Activated T-cell treated with anti-CD3 and anti-CD28 coated beads for 4 hours (primary cell): ENCODE data around the gene LYSMD3.
"Not testable (repeated sequence)": the region's sequence is repeated elsewhere in the genome, so short reads cannot be mapped to it uniquely, and the experiment has no call there.

Experiments
- DNase-seq: peaks from one replicate; pipeline ENCODE4 v3.0.0-alpha.2; 2020

The LYSMD3 gene

GRCh38 chr5:90529194-90529938 lies at the start of gene LYSMD3:
LYSMD3 (minus strand) TSS chr5:90529584; CDS start chr5:90525289, 4,295 bp downstream.
- DNase-seq, result peak; percentile 96

GRCh38 chr5:90576566-90576965 lies 47.2 kb upstream of the LYSMD3 start:
- DNase-seq, result not testable (repeated sequence)

DNA sequence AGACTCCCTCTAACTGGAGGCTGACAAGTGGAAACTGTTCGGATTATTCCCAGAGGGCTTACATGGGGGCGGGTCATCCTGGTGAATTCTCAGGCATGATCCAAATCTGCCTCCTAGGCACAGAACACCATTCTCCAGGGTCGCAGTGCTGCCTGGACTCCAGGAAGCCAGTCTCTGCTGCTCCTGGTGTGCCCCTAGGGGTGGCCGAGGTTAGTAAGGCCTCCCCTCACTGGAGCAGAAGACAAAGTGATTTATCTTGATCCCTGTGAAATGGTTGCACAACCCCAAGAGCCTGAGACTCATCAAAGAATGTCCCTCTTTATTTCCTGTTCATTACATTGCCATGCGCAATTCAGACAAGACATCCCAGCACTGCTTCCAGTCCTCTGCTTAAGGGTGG lies 46.3 kb upstream of the LYSMD3 start:
- DNase-seq, result no peak

- DNase-seq, result no peak
These were observed 41.9 kb upstream of the LYSMD3 start for GRCh38 chr5:90571147-90571773.

DNA sequence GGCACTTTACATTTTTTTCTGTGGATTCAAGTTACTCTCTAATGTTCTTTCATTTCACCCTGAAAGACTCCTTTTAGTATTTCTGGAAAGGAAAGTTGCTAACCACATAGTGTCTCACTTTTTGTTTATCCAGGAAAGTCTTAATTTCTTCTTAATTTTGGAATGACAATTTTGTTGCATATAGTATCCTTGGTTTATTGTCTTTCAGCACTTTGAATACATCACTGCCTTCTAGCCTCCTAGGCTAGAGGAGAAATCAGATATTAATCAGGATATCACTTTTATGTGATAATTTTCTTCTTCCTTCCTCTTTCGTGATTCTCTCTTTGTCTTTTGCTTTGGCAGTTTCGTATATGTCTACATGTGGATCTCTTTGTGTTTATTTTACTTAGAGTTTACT lies 40.6 kb upstream of the LYSMD3 start:
- DNase-seq, result no peak

DNA sequence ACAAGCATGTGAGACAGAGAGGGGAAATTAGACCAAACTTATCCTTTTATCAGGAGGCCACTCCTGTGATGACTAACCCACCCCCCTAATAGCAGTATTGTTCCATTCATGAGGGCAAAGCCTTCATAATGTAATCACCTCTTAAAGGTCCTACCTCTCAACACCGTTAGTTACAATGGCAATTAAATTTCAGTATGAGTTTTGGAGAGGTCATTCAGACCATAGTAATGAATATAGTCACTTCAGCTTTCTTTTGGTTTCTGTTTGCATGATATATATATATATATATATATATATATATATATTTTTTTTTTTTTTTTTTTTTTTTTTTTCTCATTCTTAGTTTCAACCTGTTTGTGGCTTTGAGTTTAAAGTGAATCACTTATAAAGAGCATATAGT lies 39.7 kb upstream of the LYSMD3 start:
- no peak for DNase-seq

DNA sequence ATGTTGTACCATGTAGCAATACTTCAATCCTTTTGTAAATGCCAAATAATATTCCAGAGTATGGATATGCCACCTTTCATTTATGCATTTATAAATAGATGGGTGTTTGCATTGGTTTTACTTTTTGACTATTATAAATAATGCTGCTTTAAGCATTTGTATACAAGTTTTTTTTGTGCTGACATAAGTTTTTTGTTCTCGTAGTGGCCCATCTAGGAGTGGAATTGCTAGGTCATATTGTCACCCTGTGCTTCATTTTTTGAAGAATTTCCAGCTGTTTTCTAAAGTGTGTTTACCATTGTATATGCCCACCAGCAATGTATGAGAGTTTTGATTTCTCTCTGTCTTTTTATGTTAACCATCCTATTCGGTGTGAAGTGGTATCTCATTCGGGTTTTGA lies 36.1 kb upstream of the LYSMD3 start:
- DNase-seq, result no peak

- DNase-seq, result no peak
These were observed 33.7 kb upstream of the LYSMD3 start for GRCh38 chr5:90563108-90563507.

DNA sequence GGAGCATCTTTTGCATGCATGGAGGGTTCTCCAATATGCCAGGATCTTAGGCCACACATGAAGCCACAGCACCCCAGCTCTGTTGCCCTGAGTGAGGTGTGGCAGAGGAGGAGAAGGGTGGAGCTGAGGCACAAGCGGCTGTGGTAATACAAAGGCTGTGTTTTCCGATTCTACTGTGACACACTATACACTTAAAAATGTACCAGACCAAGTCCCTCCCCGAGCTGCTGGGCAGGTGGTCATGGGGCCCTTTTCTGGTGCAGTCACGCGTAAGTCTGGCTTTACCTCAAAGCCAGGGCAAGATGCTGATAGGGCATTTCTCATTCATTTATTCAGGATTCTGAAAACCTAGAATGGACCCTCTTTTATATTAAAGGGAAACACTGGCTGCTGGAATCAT lies 33.0 kb upstream of the LYSMD3 start:
- no peak for DNase-seq

DNA sequence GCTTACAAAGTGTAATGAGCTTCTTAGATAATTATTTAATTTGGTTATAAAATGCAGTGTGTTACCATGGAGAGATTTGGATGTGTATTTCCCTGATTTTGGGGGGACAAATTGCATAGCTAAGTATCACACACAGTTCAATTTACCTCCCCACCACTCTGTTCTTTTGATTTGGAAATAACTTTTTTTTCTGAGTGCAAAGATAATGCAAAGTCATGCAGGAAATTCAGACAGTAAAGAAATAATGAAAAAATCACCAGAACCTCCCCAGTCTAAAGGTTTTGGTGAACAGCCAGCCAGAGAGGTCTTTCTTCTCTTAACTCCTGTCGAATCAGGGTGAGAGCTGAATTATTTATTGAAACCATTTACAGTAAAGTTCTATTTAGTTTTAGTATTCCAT lies 32.4 kb upstream of the LYSMD3 start:
- no peak for DNase-seq

GRCh38 chr5:90560771-90561170 lies 31.4 kb upstream of the LYSMD3 start:
- no peak for DNase-seq

DNA sequence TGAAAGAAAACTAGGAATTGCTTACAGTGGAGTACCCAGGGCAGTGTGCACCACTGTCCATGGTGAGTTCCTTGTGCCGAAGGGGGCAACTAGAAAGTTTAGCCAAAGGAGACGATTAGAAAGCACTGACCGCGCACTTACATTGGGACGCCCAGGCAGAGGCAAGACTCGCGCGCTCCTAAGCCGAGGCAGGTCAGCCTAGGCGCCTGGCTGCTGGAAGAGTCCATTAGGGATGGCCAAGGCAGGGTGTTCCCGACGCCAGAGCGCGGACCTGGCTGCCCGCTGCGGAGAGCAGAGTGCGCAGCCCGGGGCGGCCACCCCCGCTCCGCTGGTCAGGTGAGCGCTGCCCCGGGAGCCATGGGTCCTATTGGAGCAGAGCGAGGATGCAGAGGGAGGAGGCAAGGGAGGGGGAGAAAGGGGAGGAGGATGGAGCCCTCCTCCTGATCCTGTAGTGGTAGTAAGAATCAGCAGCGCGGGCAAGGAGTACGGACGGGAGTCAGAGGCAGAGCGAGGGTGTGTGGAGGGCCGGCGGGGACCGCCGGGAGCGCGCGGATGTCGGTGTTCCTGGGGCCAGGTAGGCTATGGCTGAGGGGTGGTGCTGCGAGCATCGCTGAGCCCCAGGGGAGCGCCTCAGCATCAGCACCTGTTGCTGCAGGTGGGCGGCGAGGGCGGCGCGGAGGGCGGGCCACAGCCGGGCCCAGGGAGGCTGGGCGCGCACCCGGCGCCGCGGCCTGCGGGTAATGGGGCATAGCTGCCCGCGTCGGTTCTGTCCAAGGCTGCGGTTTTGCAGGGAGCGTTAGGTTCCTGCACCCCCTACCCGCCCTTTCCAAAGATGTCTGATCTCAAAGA lies 29.2 kb upstream of the LYSMD3 start, which contains the start of gene ADGRV1:
TSS of gene ADGRV1 (plus strand) at position 454 of the 849 bp plus-strand sequence. CDS start at position 553, 99 bp downstream.
- no peak for DNase-seq

- no peak for DNase-seq
These were observed 28.5 kb upstream of the LYSMD3 start for GRCh38 chr5:90557871-90558270.

- DNase-seq, result no peak
These were observed 28.0 kb upstream of the LYSMD3 start for GRCh38 chr5:90557391-90557790.

GRCh38 chr5:90555666-90556065 lies 26.3 kb upstream of the LYSMD3 start:
- no peak for DNase-seq

- no peak for DNase-seq
These were observed 25.1 kb upstream of the LYSMD3 start for GRCh38 chr5:90554358-90555006.

DNA sequence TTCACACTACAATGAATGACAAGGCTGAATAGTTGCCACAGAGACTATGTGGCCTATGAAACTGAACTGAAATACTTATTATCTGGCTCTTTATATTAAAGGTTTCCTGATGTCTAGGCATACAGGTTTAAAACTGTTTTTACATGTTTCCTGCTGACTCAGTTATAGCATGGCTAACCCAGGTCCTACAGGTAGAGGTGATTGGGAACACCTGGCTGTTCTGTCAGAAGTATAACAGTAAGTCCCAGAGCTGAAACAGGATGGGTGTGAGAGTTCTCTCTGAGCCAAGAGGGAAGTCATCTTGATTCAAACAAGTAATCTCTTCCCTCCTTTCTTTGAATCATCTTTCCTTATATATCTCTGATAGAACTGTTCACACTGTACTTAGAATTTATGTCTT lies 24.3 kb upstream of the LYSMD3 start:
- no peak for DNase-seq

- DNase-seq, result no peak
These were observed 22.0 kb upstream of the LYSMD3 start for GRCh38 chr5:90551376-90551775.

DNA sequence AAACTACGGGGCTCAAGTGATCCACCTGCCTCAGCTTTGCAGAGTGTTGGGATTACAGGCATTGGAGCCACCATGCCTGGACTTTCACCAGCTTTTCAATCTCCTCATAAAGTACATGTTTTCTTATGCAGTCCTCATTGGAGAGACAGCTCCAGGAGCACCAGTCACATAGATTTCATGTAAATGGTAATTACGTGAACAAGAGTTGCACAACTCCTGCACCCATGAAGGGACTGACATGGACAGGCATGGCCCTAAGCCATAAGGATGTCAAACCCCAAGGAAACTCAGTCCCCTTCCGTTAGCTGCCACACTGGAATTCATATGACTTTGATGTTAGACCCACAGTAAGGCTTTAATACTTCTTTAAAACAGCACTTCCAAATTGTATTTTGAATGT lies 21.6 kb upstream of the LYSMD3 start:
- DNase-seq, result no peak

DNA sequence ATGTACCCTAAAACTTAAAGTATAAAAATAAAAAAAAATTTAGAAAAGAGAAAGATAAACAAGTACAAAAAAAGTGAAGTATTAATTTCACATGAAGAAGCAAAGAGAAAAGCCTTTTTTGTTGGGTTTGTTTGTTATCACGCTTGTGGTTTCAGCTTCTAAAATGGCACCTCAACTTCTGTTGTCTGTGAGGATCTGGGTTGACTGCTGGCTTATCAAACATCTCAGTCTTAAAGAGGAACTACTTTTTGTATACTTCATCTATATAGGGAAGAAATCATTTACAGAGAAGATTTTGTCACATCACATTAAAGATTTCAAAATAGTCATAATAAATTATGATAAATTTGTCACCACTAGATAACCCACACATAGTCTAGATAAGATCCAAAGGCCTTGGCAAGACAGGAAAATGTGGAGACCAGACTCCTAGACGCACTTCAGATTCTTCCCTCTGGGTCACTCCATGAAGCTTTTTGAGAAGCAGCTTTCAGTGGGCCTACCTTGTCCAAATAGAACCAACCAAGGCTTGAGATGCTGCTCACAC lies 20.4 kb upstream of the LYSMD3 start:
- no peak for DNase-seq

GRCh38 chr5:90549223-90549622 lies 19.8 kb upstream of the LYSMD3 start:
- no peak for DNase-seq

DNA sequence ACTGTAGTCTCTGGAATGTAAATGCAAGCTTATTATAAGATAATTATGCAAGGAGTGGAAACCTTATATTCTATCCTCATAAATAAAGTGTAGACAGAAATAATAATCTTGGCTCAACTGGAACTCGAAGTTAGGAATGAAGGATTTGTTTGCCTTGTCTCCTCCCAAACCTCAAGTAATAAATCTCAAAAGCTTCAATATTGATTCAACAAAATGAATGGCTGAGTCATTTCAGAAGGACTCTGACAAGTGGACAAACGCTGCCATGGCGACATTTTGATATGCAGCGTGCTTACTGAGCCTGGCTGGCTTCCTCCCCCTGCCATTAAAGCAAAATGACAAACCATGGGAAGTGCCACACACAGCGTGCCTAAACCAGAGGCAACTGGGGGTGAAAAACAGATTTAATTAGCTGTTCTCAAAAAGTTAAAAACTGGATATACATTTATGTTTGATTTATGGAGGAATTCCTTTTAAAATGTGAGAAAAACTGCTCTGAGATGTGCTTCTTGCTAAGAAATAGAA lies 18.7 kb upstream of the LYSMD3 start:
- DNase-seq, result no peak
